Sigmoid colon (tissue), 4 donors: ENCODE results near the gene CADM2.

Source experiments
- EP300 ChIP-seq, 4 donors: sonication (generic); formaldehyde crosslinking; IDR thresholded peaks; one replicate each; pipeline ENCODE4 v1.6.1; 2017; ENCODE audit warnings: antibody characterized with exemption in 4 of 4
- POLR2A ChIP-seq, 2 donors: fragments of 450-650 bp; IDR thresholded peaks; one replicate each; pipeline ENCODE4 v1.6.1; 2016; ENCODE audit warnings: antibody characterized with exemption in 2 of 2, mild to moderate bottlenecking in 2 of 2, moderate library complexity in 2 of 2
- POLR2AphosphoS5 ChIP-seq, 4 donors: sonication (generic); formaldehyde crosslinking; IDR thresholded peaks; one replicate each; pipeline ENCODE4 v1.6.1; 2017; ENCODE audit warnings: antibody characterized with exemption in 4 of 4
- TF ChIP-seq, protein P1 (sequence below), 4 experiments: fragments of 450-650 bp in 3 of 4; fragments of 200-600 bp in 1 of 4; IDR thresholded peaks; one replicate each; pipeline ENCODE4 v1.5.1; 2016 to 2019; ENCODE audit warnings: antibody characterized with exemption in 4 of 4, mild to moderate bottlenecking in 3 of 4, moderate library complexity in 2 of 4

DNA sequence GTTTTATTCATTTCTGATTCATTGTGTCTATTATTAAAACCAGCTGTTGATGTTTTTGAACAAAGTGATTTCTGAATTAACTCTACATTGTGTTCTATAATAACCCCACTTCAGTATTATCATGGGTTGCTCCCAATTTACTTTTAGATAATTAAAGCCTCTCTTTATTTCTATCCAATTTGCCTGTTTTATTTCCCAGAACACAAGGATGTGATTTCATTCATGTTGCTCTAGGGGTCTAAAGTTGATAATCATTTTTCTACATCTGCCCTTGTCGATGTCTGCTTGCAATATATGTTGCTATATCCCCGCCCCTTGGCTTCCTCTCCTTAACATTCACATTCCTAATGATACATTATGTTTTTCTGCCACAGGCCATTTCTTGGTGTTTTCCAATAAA lies 747.3 kb downstream of the CADM2 start:
- TF ChIP-seq, protein P1, sequence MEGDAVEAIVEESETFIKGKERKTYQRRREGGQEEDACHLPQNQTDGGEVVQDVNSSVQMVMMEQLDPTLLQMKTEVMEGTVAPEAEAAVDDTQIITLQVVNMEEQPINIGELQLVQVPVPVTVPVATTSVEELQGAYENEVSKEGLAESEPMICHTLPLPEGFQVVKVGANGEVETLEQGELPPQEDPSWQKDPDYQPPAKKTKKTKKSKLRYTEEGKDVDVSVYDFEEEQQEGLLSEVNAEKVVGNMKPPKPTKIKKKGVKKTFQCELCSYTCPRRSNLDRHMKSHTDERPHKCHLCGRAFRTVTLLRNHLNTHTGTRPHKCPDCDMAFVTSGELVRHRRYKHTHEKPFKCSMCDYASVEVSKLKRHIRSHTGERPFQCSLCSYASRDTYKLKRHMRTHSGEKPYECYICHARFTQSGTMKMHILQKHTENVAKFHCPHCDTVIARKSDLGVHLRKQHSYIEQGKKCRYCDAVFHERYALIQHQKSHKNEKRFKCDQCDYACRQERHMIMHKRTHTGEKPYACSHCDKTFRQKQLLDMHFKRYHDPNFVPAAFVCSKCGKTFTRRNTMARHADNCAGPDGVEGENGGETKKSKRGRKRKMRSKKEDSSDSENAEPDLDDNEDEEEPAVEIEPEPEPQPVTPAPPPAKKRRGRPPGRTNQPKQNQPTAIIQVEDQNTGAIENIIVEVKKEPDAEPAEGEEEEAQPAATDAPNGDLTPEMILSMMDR (IDR thresholded peaks at IDR 0.05): no peak
- TF ChIP-seq POLR2AphosphoS5 (IDR thresholded peaks at IDR 0.05) (no peak), POLR2A (IDR thresholded peaks at IDR 0.05) (no peak), EP300 (IDR thresholded peaks at IDR 0.05) (no peak)
